PFSK-1 (cell line): ENCODE measurements around the gene MYH14.

ENCODE experiments used
- FOXP2 ChIP-seq: optimal IDR thresholded peaks from 2 replicates; pipeline ENCODE3; 2011; ENCODE audit warnings: borderline replicate concordance, control low read depth, inconsistent platforms; ENCODE audit not compliant: insufficient read depth; ENCODE audit errors: extremely low read length, extremely low read depth
- POLR2AphosphoS5 ChIP-seq: IDR thresholded peaks from 2 replicates; pipeline ENCODE4 v1.6.1; 2012; ENCODE audit warnings: low read depth, mild to moderate bottlenecking, control low read depth, low read length, moderate library complexity
- REST ChIP-seq, 2 experiments: IDR thresholded peaks; 2 replicates each; pipeline versions ENCODE4 v1.6.1 to v1.8.0; 2011 to 2012; ENCODE audit warnings: low read depth in 2 of 2, low read length in 2 of 2, control low read depth in 1 of 2, inconsistent platforms in 1 of 2, mild to moderate bottlenecking in 1 of 2, moderate library complexity in 1 of 2; ENCODE audit not compliant: insufficient read depth in 1 of 2
- SIN3A ChIP-seq: IDR thresholded peaks from 2 replicates; pipeline ENCODE4 v1.6.1; 2012; ENCODE audit warnings: mild to moderate bottlenecking, low read length, moderate library complexity, borderline replicate concordance; ENCODE audit not compliant: insufficient read depth
- TAF1 ChIP-seq: IDR thresholded peaks from 2 replicates; pipeline ENCODE4 v1.6.1; 2012; ENCODE audit warnings: low read length, control low read depth, borderline replicate concordance; ENCODE audit not compliant: insufficient read depth

The MYH14 gene

GRCh38 chr19:50349277-50350057 lies 146.0 kb downstream of the MYH14 start:
- TF ChIP-seq FOXP2 (no peak), POLR2AphosphoS5 (no peak), REST (IDR thresholded peaks at IDR 0.05; ENCODE audit: insufficient read depth in 1 of 2, low read depth in 2 of 2, low read length in 2 of 2) (no peak), TAF1 (no peak), SIN3A (no peak)

GRCh38 chr19:50352242-50352641 lies 148.8 kb downstream of the MYH14 start:
- TF ChIP-seq REST (IDR thresholded peaks at IDR 0.05; ENCODE audit: insufficient read depth in 1 of 2, low read depth in 2 of 2, low read length in 2 of 2) = no peak
- no peak for TF ChIP-seq SIN3A
- TF ChIP-seq POLR2AphosphoS5 = no peak
- no peak for TF ChIP-seq TAF1
- no peak for TF ChIP-seq FOXP2

- no peak for TF ChIP-seq REST (IDR thresholded peaks at IDR 0.05; ENCODE audit: insufficient read depth in 1 of 2, low read depth in 2 of 2, low read length in 2 of 2)
- TF ChIP-seq TAF1 = no peak
- no peak for TF ChIP-seq SIN3A
- no peak for TF ChIP-seq POLR2AphosphoS5
- no peak for TF ChIP-seq FOXP2
Observed at GRCh38 chr19:50356691-50357177, 153.3 kb downstream of the MYH14 start.

- TF ChIP-seq SIN3A = no peak
- TF ChIP-seq FOXP2 = no peak
- TF ChIP-seq REST (IDR thresholded peaks at IDR 0.05; ENCODE audit: insufficient read depth in 1 of 2, low read depth in 2 of 2, low read length in 2 of 2) = no peak
- TF ChIP-seq POLR2AphosphoS5 = no peak
- TF ChIP-seq TAF1 = no peak
Observed at GRCh38 chr19:50357178-50358100, 154.0 kb downstream of the MYH14 start.
